DOHH2 (cell line): Measurements from ENCODE around the gene COG3.

Experiments
- CTCF ChIP-seq: fragments of 200-600 bp; sonication (generic); IDR thresholded peaks from one replicate; pipeline ENCODE4 v1.5.1; 2014; ENCODE audit warnings: antibody characterized with exemption, mild to moderate bottlenecking, low read depth, low read length; ENCODE audit not compliant: poor library complexity, severe bottlenecking
- EZH2phosphoT487 ChIP-seq: fragments of 200-600 bp; sonication (generic); IDR thresholded peaks from 2 replicates; pipeline ENCODE4 v1.6.1; 2017; ENCODE audit warnings: borderline replicate concordance, mild to moderate bottlenecking, antibody characterized with exemption, low read length, moderate library complexity, mixed read lengths

GRCh38 chr13:45445053-45445452 lies 19.7 kb upstream of the COG3 start:
- TF ChIP-seq CTCF (no peak), EZH2phosphoT487 (no peak)
